BE2C (cell line): ENCODE measurements around the gene LRRC8C.

Source experiments
- DNase-seq: peaks from one replicate; pipeline ENCODE4 v3.0.0-alpha.2; 2020
- H3K27me3 ChIP-seq: fragments of 250-450 bp; sonication (Bioruptor Pico); 2 replicates; pipeline ENCODE4 v1.5.1; 2020; ENCODE audit warnings: mild to moderate bottlenecking
- H3K36me3 ChIP-seq: fragments of 250-450 bp; sonication (Bioruptor Pico); 2 replicates; pipeline ENCODE4 v1.5.1; 2020; ENCODE audit warnings: mild to moderate bottlenecking
- H3K4me1 ChIP-seq: fragments of 250-450 bp; sonication (Bioruptor Pico); 2 replicates; pipeline ENCODE4 v1.5.1; 2020
- H3K4me3 ChIP-seq: 2 replicates; pipeline ENCODE4 v1.5.1; 2011; ENCODE audit warnings: low read depth, low read length
- H3K9me3 ChIP-seq: fragments of 250-450 bp; sonication (Bioruptor Pico); 2 replicates; pipeline ENCODE4 v1.5.1; 2020
- CTCF ChIP-seq: IDR thresholded peaks from 2 replicates; pipeline ENCODE4 v1.5.1; 2012; ENCODE audit warnings: mild to moderate bottlenecking, low read depth, low read length

LRRC8C gene

DNA sequence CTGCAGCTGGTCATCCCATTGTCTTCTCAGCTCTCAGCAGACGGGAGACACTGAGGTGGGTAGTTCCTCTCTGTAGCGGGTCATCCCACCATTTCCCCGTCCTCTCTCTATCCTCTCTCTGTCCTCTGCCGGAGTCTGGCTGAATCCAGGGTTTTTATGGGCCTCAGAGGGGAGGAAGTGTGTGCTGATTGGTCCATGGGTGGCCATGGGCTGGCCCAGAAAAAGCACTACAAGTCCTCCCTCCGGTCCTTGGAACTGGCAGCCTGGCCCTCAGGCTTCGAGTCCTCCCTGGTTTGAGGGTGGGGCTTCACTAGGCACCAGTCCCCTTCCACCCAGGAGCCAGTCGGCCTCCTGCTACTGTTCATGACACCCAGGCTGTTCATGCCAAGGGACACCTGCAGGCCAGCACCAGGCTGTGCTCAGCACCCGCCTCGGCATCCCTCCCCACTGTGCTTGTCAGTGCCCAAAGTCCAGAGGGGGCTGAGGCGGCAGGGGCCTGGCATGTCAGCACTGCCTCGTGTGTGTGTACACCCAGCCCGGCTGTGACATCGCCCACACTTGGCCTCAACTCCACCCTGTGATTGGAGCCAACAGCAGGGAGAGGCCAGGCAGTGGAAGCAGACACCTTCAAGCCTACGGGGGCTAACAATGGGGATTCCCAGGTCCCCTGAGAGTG lies 23.0 kb upstream of the LRRC8C start:
- no peaks in the 10 kb centered on the region for H3K27me3 ChIP-seq
- H3K9me3 ChIP-seq = no peaks in the 10 kb centered on the region
- no peak for DNase-seq
- H3K4me1 ChIP-seq = no peaks in the 10 kb centered on the region
- TF ChIP-seq CTCF = no peak
- H3K4me3 ChIP-seq = no peak overlapping the region
- no peaks in the 10 kb centered on the region for H3K36me3 ChIP-seq

GRCh38 chr1:89610457-89611011 lies 22.4 kb upstream of the LRRC8C start:
- no peak overlapping the region for H3K4me3 ChIP-seq
- no peak for TF ChIP-seq CTCF
- H3K36me3 ChIP-seq = no peaks in the 10 kb centered on the region
- no peaks in the 10 kb centered on the region for H3K27me3 ChIP-seq
- no peaks in the 10 kb centered on the region for H3K4me1 ChIP-seq
- no peak for DNase-seq
- no peaks in the 10 kb centered on the region for H3K9me3 ChIP-seq

- no peak for DNase-seq
- TF ChIP-seq CTCF = no peak
- Histone ChIP-seq H3K4me1 (no peaks in the 10 kb centered on the region), H3K9me3 (no peaks in the 10 kb centered on the region), H3K36me3 (no peaks in the 10 kb centered on the region), H3K27me3 (no peaks in the 10 kb centered on the region), H3K4me3 (no peak overlapping the region)
These were observed 21.2 kb upstream of the LRRC8C start for GRCh38 chr1:89611721-89612120.

- no peaks in the 10 kb centered on the region for H3K9me3 ChIP-seq
- TF ChIP-seq CTCF = no peak
- H3K27me3 ChIP-seq = no peaks in the 10 kb centered on the region
- no peak for DNase-seq
- no peaks in the 10 kb centered on the region for H3K36me3 ChIP-seq
- no peak overlapping the region for H3K4me3 ChIP-seq
- H3K4me1 ChIP-seq = no peaks in the 10 kb centered on the region
These were observed 19.0 kb upstream of the LRRC8C start for GRCh38 chr1:89613928-89614327.

DNA sequence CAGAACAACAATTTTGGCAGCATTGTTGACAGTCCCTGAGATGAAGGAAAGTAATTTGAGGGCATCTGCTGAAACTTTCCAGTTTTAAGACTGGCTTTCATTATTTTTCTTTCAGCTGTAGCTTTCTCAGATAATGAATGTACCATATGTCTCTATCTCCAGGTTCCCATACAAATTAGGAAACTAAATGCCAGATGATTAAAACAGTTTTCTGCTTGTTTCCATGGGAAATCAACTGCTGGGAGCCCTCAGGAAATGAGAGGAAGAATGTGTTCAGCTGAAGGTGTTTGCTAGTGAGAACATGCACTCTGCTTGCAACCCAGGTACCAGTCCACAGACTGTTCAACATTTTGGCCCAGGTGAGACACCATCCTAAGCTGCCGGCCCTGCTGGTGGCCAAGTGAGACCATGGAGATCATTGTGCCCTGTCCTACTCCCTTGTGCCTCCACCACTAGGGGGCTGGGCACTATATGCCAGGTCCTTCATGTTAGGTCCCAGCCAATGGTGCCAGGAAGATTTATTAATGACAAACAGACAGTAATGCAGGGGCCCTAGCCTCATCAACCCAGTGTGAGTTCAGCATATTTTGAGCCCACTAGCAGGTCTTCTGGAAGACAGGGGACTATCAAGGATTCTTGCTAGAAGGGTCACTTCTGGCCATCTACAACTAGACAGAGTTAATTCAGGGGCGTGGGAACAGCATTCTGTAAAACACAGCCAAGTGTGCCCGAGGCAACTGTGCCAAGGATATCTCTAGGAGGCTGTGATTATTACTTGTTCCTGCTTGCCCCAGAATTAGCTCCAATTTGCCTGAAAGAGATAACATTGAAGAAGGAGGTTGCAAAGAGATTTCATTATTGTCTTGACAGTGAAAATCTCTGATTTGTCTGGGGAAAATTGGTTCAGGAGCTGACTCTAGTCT lies 17.0 kb upstream of the LRRC8C start:
- no peaks in the 10 kb centered on the region for H3K4me1 ChIP-seq
- no peaks in the 10 kb centered on the region for H3K27me3 ChIP-seq
- H3K36me3 ChIP-seq = no peaks in the 10 kb centered on the region
- H3K9me3 ChIP-seq = no peaks in the 10 kb centered on the region
- peak; percentile 45 for TF ChIP-seq CTCF
- no peak overlapping the region for H3K4me3 ChIP-seq
- DNase-seq = peak; percentile 30
